ENCODE measurements around the gene KAT2B.
A peak's percentile ranks its signal among the peaks of the same experiment; 100 is the strongest.

The KAT2B gene

GRCh38 chr3:20047976-20048883, 8.0 kb downstream of the KAT2B start:
- no peak overlapping the region for H3K27ac Mint-ChIP-seq
- H3K27me3 Mint-ChIP-seq (ENCODE audit: low read depth), result no peaks in the 10 kb centered on the region
- DNase-seq (ENCODE audit: low spot score), result no peak
- no peaks in the 10 kb centered on the region for H3K9me3 Mint-ChIP-seq
- H3K4me1 Mint-ChIP-seq (ENCODE audit: low read depth), result peaks cover 53% of the 10 kb centered on the region
- peaks cover 12% of the 10 kb centered on the region for H3K36me3 Mint-ChIP-seq (ENCODE audit: low read depth)
- no peak overlapping the region for H3K4me3 Mint-ChIP-seq

GRCh38 chr3:20051123-20051806, 11.0 kb downstream of the KAT2B start:
- Mint-ChIP-seq H3K36me3 (ENCODE audit: low read depth) (peaks cover 7% of the 10 kb centered on the region), H3K27me3 (ENCODE audit: low read depth) (no peaks in the 10 kb centered on the region), H3K9me3 (no peaks in the 10 kb centered on the region), H3K4me3 (no peak overlapping the region), H3K4me1 (ENCODE audit: low read depth) (peaks cover 37% of the 10 kb centered on the region), H3K27ac (no peak overlapping the region)
- DNase-seq (ENCODE audit: low spot score), result no peak

- Mint-ChIP-seq H3K4me3 (no peak overlapping the region), H3K27me3 (ENCODE audit: low read depth) (no peaks in the 10 kb centered on the region), H3K9me3 (no peaks in the 10 kb centered on the region), H3K27ac (no peak overlapping the region), H3K4me1 (ENCODE audit: low read depth) (peaks cover 31% of the 10 kb centered on the region), H3K36me3 (ENCODE audit: low read depth) (peaks cover 2% of the 10 kb centered on the region)
- no peak for DNase-seq (ENCODE audit: low spot score)
Observed at GRCh38 chr3:20052851-20053250, 12.6 kb downstream of the KAT2B start.

- peaks cover 3% of the 10 kb centered on the region for H3K36me3 Mint-ChIP-seq (ENCODE audit: low read depth)
- H3K4me3 Mint-ChIP-seq, result no peak overlapping the region
- peaks cover 27% of the 10 kb centered on the region for H3K4me1 Mint-ChIP-seq (ENCODE audit: low read depth)
- no peaks in the 10 kb centered on the region for H3K9me3 Mint-ChIP-seq
- DNase-seq (ENCODE audit: low spot score), result peak; percentile 73
- no peaks in the 10 kb centered on the region for H3K27me3 Mint-ChIP-seq (ENCODE audit: low read depth)
- no peak overlapping the region for H3K27ac Mint-ChIP-seq
Observed at GRCh38 chr3:20054549-20054987, 14.3 kb downstream of the KAT2B start.

- H3K27me3 Mint-ChIP-seq (ENCODE audit: low read depth), result no peaks in the 10 kb centered on the region
- no peak overlapping the region for H3K27ac Mint-ChIP-seq
- peaks cover 28% of the 10 kb centered on the region for H3K4me1 Mint-ChIP-seq (ENCODE audit: low read depth)
- no peak for DNase-seq (ENCODE audit: low spot score)
- H3K36me3 Mint-ChIP-seq (ENCODE audit: low read depth), result peaks cover 6% of the 10 kb centered on the region
- H3K9me3 Mint-ChIP-seq, result no peaks in the 10 kb centered on the region
- no peak overlapping the region for H3K4me3 Mint-ChIP-seq
Observed at GRCh38 chr3:20055020-20055775, 15.0 kb downstream of the KAT2B start.

- Mint-ChIP-seq H3K9me3 (no peaks in the 10 kb centered on the region), H3K4me1 (ENCODE audit: low read depth) (peaks cover 27% of the 10 kb centered on the region), H3K4me3 (no peak overlapping the region), H3K27ac (no peak overlapping the region), H3K36me3 (ENCODE audit: low read depth) (peaks cover 7% of the 10 kb centered on the region), H3K27me3 (ENCODE audit: low read depth) (no peaks in the 10 kb centered on the region)
- no peak for DNase-seq (ENCODE audit: low spot score)
Observed at GRCh38 chr3:20055842-20056241, 15.6 kb downstream of the KAT2B start.

GRCh38 chr3:20056725-20057611, 16.7 kb downstream of the KAT2B start:
- H3K4me1 Mint-ChIP-seq (ENCODE audit: low read depth), result peaks cover 24% of the 10 kb centered on the region
- no peaks in the 10 kb centered on the region for H3K27me3 Mint-ChIP-seq (ENCODE audit: low read depth)
- no peaks in the 10 kb centered on the region for H3K9me3 Mint-ChIP-seq
- no peak overlapping the region for H3K4me3 Mint-ChIP-seq
- peak; percentile 49 for DNase-seq (ENCODE audit: low spot score)
- peaks cover 7% of the 10 kb centered on the region for H3K36me3 Mint-ChIP-seq (ENCODE audit: low read depth)
- no peak overlapping the region for H3K27ac Mint-ChIP-seq

GRCh38 chr3:20057612-20058180, 17.4 kb downstream of the KAT2B start:
- H3K27me3 Mint-ChIP-seq (ENCODE audit: low read depth), result no peaks in the 10 kb centered on the region
- no peak overlapping the region for H3K27ac Mint-ChIP-seq
- no peaks in the 10 kb centered on the region for H3K9me3 Mint-ChIP-seq
- H3K4me3 Mint-ChIP-seq, result no peak overlapping the region
- no peak for DNase-seq (ENCODE audit: low spot score)
- peaks cover 7% of the 10 kb centered on the region for H3K36me3 Mint-ChIP-seq (ENCODE audit: low read depth)
- H3K4me1 Mint-ChIP-seq (ENCODE audit: low read depth), result peaks cover 21% of the 10 kb centered on the region

GRCh38 chr3:20059929-20060328, 19.7 kb downstream of the KAT2B start:
- Mint-ChIP-seq H3K27me3 (ENCODE audit: low read depth) (no peaks in the 10 kb centered on the region), H3K36me3 (ENCODE audit: low read depth) (peaks cover 9% of the 10 kb centered on the region), H3K4me3 (peak overlapping the region; percentile 33), H3K4me1 (ENCODE audit: low read depth) (peaks cover 25% of the 10 kb centered on the region), H3K27ac (no peak overlapping the region), H3K9me3 (no peaks in the 10 kb centered on the region)
- DNase-seq (ENCODE audit: low spot score), result no peak

- Mint-ChIP-seq H3K27ac (peak overlapping the region; percentile 49), H3K4me1 (ENCODE audit: low read depth) (peaks cover 31% of the 10 kb centered on the region), H3K4me3 (peak overlapping the region; percentile 48)
Observed at GRCh38 chr3:20060974-20061685, 20.9 kb downstream of the KAT2B start.

GRCh38 chr3:20062996-20063395, 22.8 kb downstream of the KAT2B start:
- no peak for DNase-seq (ENCODE audit: low spot score)
- H3K4me3 Mint-ChIP-seq, result no peak overlapping the region
- H3K27me3 Mint-ChIP-seq (ENCODE audit: low read depth), result no peaks in the 10 kb centered on the region
- H3K27ac Mint-ChIP-seq, result no peak overlapping the region
- no peaks in the 10 kb centered on the region for H3K9me3 Mint-ChIP-seq
- H3K36me3 Mint-ChIP-seq (ENCODE audit: low read depth), result peaks cover 12% of the 10 kb centered on the region
- H3K4me1 Mint-ChIP-seq (ENCODE audit: low read depth), result peaks cover 34% of the 10 kb centered on the region

More at GRCh38 chr3:20060974-20061685, 20.9 kb downstream of the KAT2B start:
- Mint-ChIP-seq H3K27me3 (ENCODE audit: low read depth) (no peaks in the 10 kb centered on the region), H3K36me3 (ENCODE audit: low read depth) (peaks cover 12% of the 10 kb centered on the region), H3K9me3 (no peaks in the 10 kb centered on the region)
- peak; percentile 56 for DNase-seq (ENCODE audit: low spot score)

GRCh38 chr3:20064387-20064786, 24.1 kb downstream of the KAT2B start:
- H3K4me1 Mint-ChIP-seq (ENCODE audit: low read depth), result peaks cover 42% of the 10 kb centered on the region
- peaks cover 13% of the 10 kb centered on the region for H3K36me3 Mint-ChIP-seq (ENCODE audit: low read depth)
- DNase-seq (ENCODE audit: low spot score), result no peak
- H3K27me3 Mint-ChIP-seq (ENCODE audit: low read depth), result no peaks in the 10 kb centered on the region
- H3K9me3 Mint-ChIP-seq, result no peaks in the 10 kb centered on the region
- H3K4me3 Mint-ChIP-seq, result no peak overlapping the region
- no peak overlapping the region for H3K27ac Mint-ChIP-seq

Data from T-helper 2 cell treated with Interferon-gamma antibody and Interleukin-4, amounts not matched to agents 5 μg/mL and 100 μg/mL, for 36 hours (primary cell).